A673 (cell line): ENCODE results near the gene PACRG. TPM values are rescaled to one million over a fixed set of nuclear protein-coding genes. Genes with fewer than 3 reads are reported as not detected.

Experiments used
- BruUV-seq: library from RNA; stranded (reverse); fragments of 400-500 nt; replicated peaks from 2 replicates; lab custom pipeline; 2021; lab: Mats Ljungman, UMichigan
- CTCF ChIA-PET: fragments of 300-600 bp; sonication (Branson Sonifier 250); formaldehyde crosslinking; loops from one replicate; lab custom pipeline; 2022; ENCODE audit warnings: antibody characterized with exemption; lab: Charles Lee
- POLR2A ChIA-PET: fragments of 300-600 bp; sonication (Branson Sonifier 250); formaldehyde crosslinking; loops from one replicate; lab custom pipeline; 2022; ENCODE audit warnings: antibody characterized with exemption; ENCODE audit not compliant: low non-redundant PET; lab: Charles Lee
- DNase-seq: peaks from one replicate; pipeline ENCODE4 v3.0.0-alpha.2; 2015; ENCODE audit warnings: low spot score
- H3K27ac ChIP-seq: fragments of 200-600 bp; sonication (generic); 2 replicates; pipeline ENCODE4 v1.5.1; 2016; ENCODE audit warnings: mixed run types, low read depth, mild to moderate bottlenecking, mixed read lengths, antibody characterized with exemption, low read length; ENCODE audit not compliant: poor library complexity, severe bottlenecking
- H3K27me3 ChIP-seq: fragments of 200-600 bp; sonication (generic); replicated peaks from 2 replicates; pipeline ENCODE4 v1.6.1; 2017; ENCODE audit warnings: mixed run types, low read depth, mild to moderate bottlenecking, mixed read lengths, antibody characterized with exemption, low read length; ENCODE audit not compliant: insufficient read depth, poor library complexity
- H3K36me3 ChIP-seq: fragments of 200-600 bp; sonication (generic); 2 replicates; pipeline ENCODE4 v1.6.1; 2016; ENCODE audit warnings: mixed run types, mild to moderate bottlenecking, mixed read lengths, antibody characterized with exemption, low read length; ENCODE audit not compliant: insufficient read depth, poor library complexity, severe bottlenecking
- H3K4me1 ChIP-seq: fragments of 200-600 bp; sonication (generic); 2 replicates; pipeline ENCODE4 v1.6.1; 2017; ENCODE audit warnings: mixed run types, mild to moderate bottlenecking, mixed read lengths, antibody characterized with exemption, low read length; ENCODE audit not compliant: insufficient read depth, poor library complexity, severe bottlenecking
- H3K4me3 ChIP-seq: fragments of 200-600 bp; sonication (generic); 2 replicates; pipeline ENCODE4 v1.5.1; 2016; ENCODE audit warnings: low read depth, mixed run types, mild to moderate bottlenecking, mixed read lengths, low read length; ENCODE audit not compliant: poor library complexity, severe bottlenecking
- H3K9me3 ChIP-seq: fragments of 200-600 bp; sonication (generic); 2 replicates; pipeline ENCODE4 v1.6.1; 2016; ENCODE audit warnings: mixed run types, low read depth, mild to moderate bottlenecking, mixed read lengths, antibody characterized with exemption, low read length; ENCODE audit not compliant: poor library complexity, severe bottlenecking
- EZH2 ChIP-seq: fragments of 200-600 bp; sonication (generic); IDR thresholded peaks from 2 replicates; pipeline ENCODE4 v1.6.1; 2017; ENCODE audit warnings: borderline replicate concordance, low read depth, mild to moderate bottlenecking, mixed read lengths, antibody characterized with exemption, low read length; ENCODE audit not compliant: poor library complexity, severe bottlenecking
- intact Hi-C: fragments of 100-400 bp; cut with micrococcal nuclease; formaldehyde crosslinking; loops from one replicate; pipeline ENCODE4 v1.10.0; 2022; ENCODE audit not compliant: unreplicated experiment
- total RNA-seq: library from RNA; stranded (reverse); gene quantifications from 2 replicates; pipeline ENCODE4 v1.2.3, GENCODE V29; 2021
- TF ChIP-seq, protein P1 (sequence below): fragments of 300-800, 200-600 bp; sonication (generic); conservative IDR thresholded peaks from 2 replicates; pipeline ENCODE4 v1.5.1; 2017; ENCODE audit warnings: low read depth, mild to moderate bottlenecking, antibody characterized with exemption, low read length, moderate library complexity, mixed read lengths

The PACRG gene
- total RNA-seq, 1 experiment from 2014 or later: not detected

DNA sequence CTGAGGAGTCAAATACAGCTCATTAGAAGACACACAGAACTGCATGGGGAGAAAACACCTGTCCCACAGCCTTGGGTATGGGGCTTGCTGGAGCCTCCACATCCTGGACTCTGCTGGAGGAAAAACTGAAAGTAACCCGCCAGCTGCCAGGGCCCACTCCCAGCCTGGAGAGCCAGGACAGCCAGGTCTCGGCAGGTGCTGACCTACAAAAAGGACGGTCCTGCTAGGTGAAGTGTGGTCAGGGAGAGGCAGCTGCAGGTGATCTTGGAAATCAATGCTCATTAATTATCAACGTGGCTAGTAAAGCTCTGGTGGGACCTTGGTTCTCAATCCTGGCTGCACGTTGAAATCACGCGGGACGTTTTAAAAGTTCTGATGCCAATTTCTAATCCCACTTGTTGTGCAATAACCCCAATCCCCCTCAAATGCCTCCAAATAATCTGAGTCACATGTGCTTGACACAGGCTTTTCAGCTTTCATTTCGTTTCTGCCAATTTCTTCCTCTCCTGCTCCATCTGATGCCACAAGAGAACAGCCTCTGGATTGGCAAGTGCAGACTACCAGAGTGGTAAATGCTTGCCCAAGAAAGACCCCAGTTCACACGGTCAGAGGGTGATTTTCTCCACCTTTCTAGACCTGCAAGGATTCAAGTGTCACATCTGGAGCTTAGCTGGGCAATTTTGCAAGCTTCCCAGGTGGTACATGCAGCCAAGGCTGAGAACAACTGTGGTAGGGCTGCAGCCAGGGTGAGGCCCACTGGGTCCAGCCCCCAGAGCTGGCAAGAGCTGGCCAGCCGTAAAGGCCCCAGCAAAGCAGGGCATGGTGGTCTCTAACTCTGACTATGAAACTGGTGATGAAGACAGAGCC is 434.5 kb downstream of the PACRG start:
- Histone ChIP-seq H3K36me3 (no peaks in the 10 kb centered on the region), H3K27ac (no peak overlapping the region), H3K27me3 (no peaks in the 10 kb centered on the region), H3K4me1 (no peaks in the 10 kb centered on the region), H3K9me3 (no peaks in the 10 kb centered on the region), H3K4me3 (no peak overlapping the region)
- POLR2A ChIA-PET: no interaction called here
- CTCF ChIA-PET: no interaction called here
- intact Hi-C loops: no loop called here
- TF ChIP-seq EZH2: no peak
- TF ChIP-seq, protein P1, sequence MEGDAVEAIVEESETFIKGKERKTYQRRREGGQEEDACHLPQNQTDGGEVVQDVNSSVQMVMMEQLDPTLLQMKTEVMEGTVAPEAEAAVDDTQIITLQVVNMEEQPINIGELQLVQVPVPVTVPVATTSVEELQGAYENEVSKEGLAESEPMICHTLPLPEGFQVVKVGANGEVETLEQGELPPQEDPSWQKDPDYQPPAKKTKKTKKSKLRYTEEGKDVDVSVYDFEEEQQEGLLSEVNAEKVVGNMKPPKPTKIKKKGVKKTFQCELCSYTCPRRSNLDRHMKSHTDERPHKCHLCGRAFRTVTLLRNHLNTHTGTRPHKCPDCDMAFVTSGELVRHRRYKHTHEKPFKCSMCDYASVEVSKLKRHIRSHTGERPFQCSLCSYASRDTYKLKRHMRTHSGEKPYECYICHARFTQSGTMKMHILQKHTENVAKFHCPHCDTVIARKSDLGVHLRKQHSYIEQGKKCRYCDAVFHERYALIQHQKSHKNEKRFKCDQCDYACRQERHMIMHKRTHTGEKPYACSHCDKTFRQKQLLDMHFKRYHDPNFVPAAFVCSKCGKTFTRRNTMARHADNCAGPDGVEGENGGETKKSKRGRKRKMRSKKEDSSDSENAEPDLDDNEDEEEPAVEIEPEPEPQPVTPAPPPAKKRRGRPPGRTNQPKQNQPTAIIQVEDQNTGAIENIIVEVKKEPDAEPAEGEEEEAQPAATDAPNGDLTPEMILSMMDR: no peak
- no peak for DNase-seq
- BruUV-seq: no TSS peak

DNA sequence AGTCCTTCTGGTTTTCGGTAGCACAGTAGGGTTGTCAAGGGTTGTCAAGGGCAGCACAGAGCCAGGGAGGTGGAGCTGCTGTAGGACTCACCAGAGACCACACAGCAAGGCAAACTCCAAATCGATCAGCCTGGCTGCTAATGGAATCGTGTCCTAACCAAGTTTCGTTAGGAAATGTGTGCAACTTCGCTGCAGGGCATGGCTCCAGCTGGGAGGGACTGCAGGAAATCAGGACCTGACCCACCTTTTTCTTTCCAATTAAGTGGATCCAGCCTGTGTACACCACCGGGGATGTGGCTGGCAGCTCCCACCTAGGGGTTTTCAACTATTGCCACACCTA is 435.1 kb downstream of the PACRG start:
- Histone ChIP-seq H3K9me3 (no peaks in the 10 kb centered on the region), H3K27me3 (no peaks in the 10 kb centered on the region), H3K4me3 (no peak overlapping the region), H3K27ac (no peak overlapping the region), H3K36me3 (no peaks in the 10 kb centered on the region), H3K4me1 (no peaks in the 10 kb centered on the region)
- ChIA-PET CTCF (no interaction called here), POLR2A (no interaction called here)
- no TSS peak for BruUV-seq
- TF ChIP-seq, protein P1: no peak
- TF ChIP-seq EZH2: no peak
- DNase-seq: no peak
- intact Hi-C loops: no loop called here

- no TSS peak for BruUV-seq
- Histone ChIP-seq H3K36me3 (no peaks in the 10 kb centered on the region), H3K27ac (no peak overlapping the region), H3K4me3 (no peak overlapping the region), H3K9me3 (no peaks in the 10 kb centered on the region), H3K27me3 (no peaks in the 10 kb centered on the region), H3K4me1 (no peaks in the 10 kb centered on the region)
- TF ChIP-seq, protein P1: no peak
- TF ChIP-seq EZH2: no peak
- ChIA-PET CTCF (no interaction called here), POLR2A (no interaction called here)
- intact Hi-C loops: no loop called here
- no peak for DNase-seq
Measured at GRCh38 chr6:163164175-163164900, 436.6 kb downstream of the PACRG start.
